Uterus (tissue), 2 donors: ENCODE measurements around the gene EXOC3.

Source experiments
- CTCF ChIP-seq, 4 experiments: fragments of 200-600 bp in 2 of 4; fragments of 450-650 bp in 2 of 4; sonication (generic) in 2 of 4; IDR thresholded peaks; one replicate each; pipeline ENCODE4 v1.5.1; 2016 to 2019; ENCODE audit warnings: antibody characterized with exemption in 4 of 4, mild to moderate bottlenecking in 2 of 4, moderate library complexity in 1 of 4
- POLR2A ChIP-seq, 2 donors: fragments of 450-650 bp; IDR thresholded peaks; one replicate each; pipeline ENCODE4 v1.6.1; 2016; ENCODE audit warnings: antibody characterized with exemption in 2 of 2, mild to moderate bottlenecking in 1 of 2, moderate library complexity in 1 of 2

GRCh38 chr5:465591-466403, 22.8 kb downstream of the EXOC3 start:
- TF ChIP-seq CTCF (IDR thresholded peaks at IDR 0.05) (no peak), POLR2A (IDR thresholded peaks at IDR 0.05) (no peak)
